Panc1 (cell line): Measurements from ENCODE around the gene SEM1.

ENCODE experiments used
- POLR2AphosphoS5 ChIP-seq: IDR thresholded peaks from 2 replicates; pipeline ENCODE4 v1.6.1; 2012; ENCODE audit warnings: mild to moderate bottlenecking, low read depth, low read length, moderate library complexity
- TF ChIP-seq, protein P1 (sequence below): fragments of 450-650 bp; IDR thresholded peaks from 2 replicates; pipeline ENCODE4 v1.5.1; 2017; ENCODE audit warnings: mild to moderate bottlenecking

DNA sequence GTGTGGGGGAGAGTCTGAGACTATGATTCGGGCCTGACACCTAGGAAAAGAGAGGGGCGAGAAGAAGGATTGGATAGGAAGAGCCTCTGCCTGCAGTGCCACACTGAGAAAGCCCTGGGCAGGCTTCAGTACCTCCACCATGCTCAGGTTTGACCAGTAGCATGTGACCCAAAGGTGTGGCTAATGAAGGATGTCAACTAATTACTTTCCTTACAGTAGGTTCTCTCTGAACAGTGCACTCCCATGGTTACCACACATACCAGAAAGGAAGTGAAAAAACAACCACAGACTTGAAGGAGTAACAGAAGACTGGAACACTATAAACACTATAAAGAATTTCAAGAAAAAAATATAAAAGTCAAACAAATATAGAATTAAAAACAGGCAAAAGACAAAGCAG, 46.2 kb downstream of the SEM1 start:
- TF ChIP-seq, protein P1, sequence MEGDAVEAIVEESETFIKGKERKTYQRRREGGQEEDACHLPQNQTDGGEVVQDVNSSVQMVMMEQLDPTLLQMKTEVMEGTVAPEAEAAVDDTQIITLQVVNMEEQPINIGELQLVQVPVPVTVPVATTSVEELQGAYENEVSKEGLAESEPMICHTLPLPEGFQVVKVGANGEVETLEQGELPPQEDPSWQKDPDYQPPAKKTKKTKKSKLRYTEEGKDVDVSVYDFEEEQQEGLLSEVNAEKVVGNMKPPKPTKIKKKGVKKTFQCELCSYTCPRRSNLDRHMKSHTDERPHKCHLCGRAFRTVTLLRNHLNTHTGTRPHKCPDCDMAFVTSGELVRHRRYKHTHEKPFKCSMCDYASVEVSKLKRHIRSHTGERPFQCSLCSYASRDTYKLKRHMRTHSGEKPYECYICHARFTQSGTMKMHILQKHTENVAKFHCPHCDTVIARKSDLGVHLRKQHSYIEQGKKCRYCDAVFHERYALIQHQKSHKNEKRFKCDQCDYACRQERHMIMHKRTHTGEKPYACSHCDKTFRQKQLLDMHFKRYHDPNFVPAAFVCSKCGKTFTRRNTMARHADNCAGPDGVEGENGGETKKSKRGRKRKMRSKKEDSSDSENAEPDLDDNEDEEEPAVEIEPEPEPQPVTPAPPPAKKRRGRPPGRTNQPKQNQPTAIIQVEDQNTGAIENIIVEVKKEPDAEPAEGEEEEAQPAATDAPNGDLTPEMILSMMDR: no peak
- no peak for TF ChIP-seq POLR2AphosphoS5
